ENCODE results near the gene NTHL1. TPM values are rescaled to one million over a fixed set of nuclear protein-coding genes. Genes with fewer than 3 reads are reported as not detected.

NTHL1 gene
- total and polyA plus RNA-seq, 2 of the 13 experiments (the other 11 are each of a cell fraction or from before 2014, with no cell fraction given), result 47.5 to 64.9 TPM

DNA sequence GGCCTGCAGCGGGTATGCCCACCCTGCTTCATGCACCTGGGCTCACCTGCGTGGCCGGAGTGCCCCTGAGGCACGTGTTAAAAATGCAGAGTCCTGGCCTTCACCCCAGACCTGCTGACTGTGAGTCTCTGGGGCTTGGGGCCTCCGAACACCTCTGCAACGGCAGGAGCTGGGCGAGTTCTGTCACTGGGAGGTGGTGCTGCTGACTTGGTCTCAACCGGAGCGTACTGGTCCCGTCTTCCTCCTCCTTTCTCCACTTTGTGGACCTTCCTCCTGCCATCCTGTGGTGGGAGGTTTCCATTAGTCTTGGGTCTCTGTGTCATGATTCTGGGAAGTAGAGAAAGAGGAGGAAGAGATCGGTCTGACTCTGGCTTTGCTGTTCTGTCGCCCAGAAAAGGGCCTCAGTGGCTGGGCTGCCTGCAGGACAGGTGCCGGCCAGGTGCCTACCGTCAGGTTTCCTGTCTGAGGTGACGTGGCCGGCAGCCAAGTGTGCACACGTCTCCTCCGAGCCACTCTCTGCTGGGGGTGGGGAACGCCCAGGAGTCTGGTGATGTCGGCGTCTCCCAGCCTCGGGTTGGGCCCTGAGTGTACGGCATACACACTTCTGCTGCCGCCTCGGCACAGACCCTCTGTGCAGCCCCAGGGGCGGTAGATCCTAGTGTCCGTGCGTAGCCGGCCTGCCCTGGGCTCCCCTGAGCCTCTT is 7.1 kb upstream of the NTHL1 start:
- Histone ChIP-seq H3K9ac (ENCODE audit: insufficient read depth, low read depth, low read length) (no peak overlapping the region), H3K9me3 (ENCODE audit: low read length) (no peaks in the 10 kb centered on the region), H4K20me1 (ENCODE audit: insufficient read depth, low read length) (no peaks in the 10 kb centered on the region), H3K4me3 (replicated peaks in 1 of 3; ENCODE audit: insufficient read depth in 1 of 3, low read depth in 2 of 3, low read length in 3 of 3) (no peak overlapping the region), H3K27ac (ENCODE audit: extremely low read length, insufficient read depth, low read length) (no peak overlapping the region), H3K79me2 (ENCODE audit: insufficient read depth, low read length) (no peaks in the 10 kb centered on the region), H3K27me3 (ENCODE audit: control insufficient read depth in 1 of 2, insufficient read depth in 2 of 2, low read length in 2 of 2) (no peaks in the 10 kb centered on the region), H3K4me1 (ENCODE audit: insufficient read depth, low read length) (no peaks in the 10 kb centered on the region), H3K36me3 (replicated peaks in 1 of 2; ENCODE audit: control insufficient read depth in 1 of 2, insufficient read depth in 2 of 2, low read length in 2 of 2) (peaks cover 16 to 30% of the 10 kb centered on the region in 2 experiments; a peak in 4 of 5 replicates), H3K4me2 (ENCODE audit: low read depth, low read length) (no peak overlapping the region), H2AFZ (ENCODE audit: low read length) (no peak overlapping the region)
- BruUV-seq (replicated peaks), result no TSS peak
- CTCF ChIA-PET (ENCODE audit: low intra/inter-chr PET ratio, low total read pairs), result interaction anchor here (3.1 kb wide), 1 partner anchor 31 kb away, joined by 15 read pairs; no protein-coding TSS in a partner anchor
- ATAC-seq (no peak), FAIRE-seq (no peak), DNase-seq (ENCODE audit: low spot score) (no peak)
- in situ Hi-C loops (cut with HindIII; ENCODE audit: extremely low pct_ligation_motif_present, low pct_unique_long_range_greater_than_20kb), result loop anchor here (5.0 kb wide), 1 partner anchor 32 kb away; no protein-coding TSS in a partner anchor
- POLR2A ChIA-PET, result no interaction called here
- 96% methylated on average over 11 of the region's 29 CpGs for WGBS (ENCODE audit: low lambda C conversion rate)
- intact Hi-C loops (cut with micrococcal nuclease; ENCODE audit: unreplicated experiment), result no loop called here
- TF ChIP-seq, protein P1, sequence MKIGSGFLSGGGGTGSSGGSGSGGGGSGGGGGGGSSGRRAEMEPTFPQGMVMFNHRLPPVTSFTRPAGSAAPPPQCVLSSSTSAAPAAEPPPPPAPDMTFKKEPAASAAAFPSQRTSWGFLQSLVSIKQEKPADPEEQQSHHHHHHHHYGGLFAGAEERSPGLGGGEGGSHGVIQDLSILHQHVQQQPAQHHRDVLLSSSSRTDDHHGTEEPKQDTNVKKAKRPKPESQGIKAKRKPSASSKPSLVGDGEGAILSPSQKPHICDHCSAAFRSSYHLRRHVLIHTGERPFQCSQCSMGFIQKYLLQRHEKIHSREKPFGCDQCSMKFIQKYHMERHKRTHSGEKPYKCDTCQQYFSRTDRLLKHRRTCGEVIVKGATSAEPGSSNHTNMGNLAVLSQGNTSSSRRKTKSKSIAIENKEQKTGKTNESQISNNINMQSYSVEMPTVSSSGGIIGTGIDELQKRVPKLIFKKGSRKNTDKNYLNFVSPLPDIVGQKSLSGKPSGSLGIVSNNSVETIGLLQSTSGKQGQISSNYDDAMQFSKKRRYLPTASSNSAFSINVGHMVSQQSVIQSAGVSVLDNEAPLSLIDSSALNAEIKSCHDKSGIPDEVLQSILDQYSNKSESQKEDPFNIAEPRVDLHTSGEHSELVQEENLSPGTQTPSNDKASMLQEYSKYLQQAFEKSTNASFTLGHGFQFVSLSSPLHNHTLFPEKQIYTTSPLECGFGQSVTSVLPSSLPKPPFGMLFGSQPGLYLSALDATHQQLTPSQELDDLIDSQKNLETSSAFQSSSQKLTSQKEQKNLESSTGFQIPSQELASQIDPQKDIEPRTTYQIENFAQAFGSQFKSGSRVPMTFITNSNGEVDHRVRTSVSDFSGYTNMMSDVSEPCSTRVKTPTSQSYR (CRISPR knock-in tag; IDR thresholded peaks at IDR 0.05; ENCODE audit: borderline replicate concordance), result no peak
- TF ChIP-seq KMT2A (CRISPR knock-in tag; IDR thresholded peaks at IDR 0.05), result no peak
- TF ChIP-seq GFI1 (CRISPR knock-in tag; IDR thresholded peaks at IDR 0.05; ENCODE audit: borderline replicate concordance), result no peak
- TF ChIP-seq MAFK (conservative IDR thresholded peaks at IDR 0.05 in 1 of 2, IDR thresholded peaks at IDR 0.05 in 1 of 2; ENCODE audit: low read length in 2 of 2), result no peak
- TF ChIP-seq HBP1 (CRISPR knock-in tag; IDR thresholded peaks at IDR 0.05; ENCODE audit: low read depth), result no peak
- TF ChIP-seq NONO (IDR thresholded peaks at IDR 0.05), result no peak
- TF ChIP-seq NONO (CRISPR knock-in tag; conservative IDR thresholded peaks at IDR 0.05), result no peak
- no peak for TF ChIP-seq KDM4B (CRISPR knock-in tag; IDR thresholded peaks at IDR 0.05)
- no peak for TF ChIP-seq CEBPG (CRISPR knock-in tag; IDR thresholded peaks at IDR 0.05)
- TF ChIP-seq, protein P2, sequence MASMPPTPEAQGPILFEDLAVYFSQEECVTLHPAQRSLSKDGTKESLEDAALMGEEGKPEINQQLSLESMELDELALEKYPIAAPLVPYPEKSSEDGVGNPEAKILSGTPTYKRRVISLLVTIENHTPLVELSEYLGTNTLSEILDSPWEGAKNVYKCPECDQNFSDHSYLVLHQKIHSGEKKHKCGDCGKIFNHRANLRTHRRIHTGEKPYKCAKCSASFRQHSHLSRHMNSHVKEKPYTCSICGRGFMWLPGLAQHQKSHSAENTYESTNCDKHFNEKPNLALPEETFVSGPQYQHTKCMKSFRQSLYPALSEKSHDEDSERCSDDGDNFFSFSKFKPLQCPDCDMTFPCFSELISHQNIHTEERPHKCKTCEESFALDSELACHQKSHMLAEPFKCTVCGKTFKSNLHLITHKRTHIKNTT (CRISPR knock-in tag; IDR thresholded peaks at IDR 0.05), result no peak
- no peak for TF ChIP-seq MLX (CRISPR knock-in tag; IDR thresholded peaks at IDR 0.05)
- TF ChIP-seq ZNF441 (CRISPR knock-in tag; IDR thresholded peaks at IDR 0.05; ENCODE audit: borderline replicate concordance), result no peak
